LNCAP (cell line): ENCODE measurements around the gene BCORL1.

Experiments
- TF ChIP-seq, protein P1 (sequence below): fragments of 450-650 bp; IDR thresholded peaks from 2 replicates; pipeline ENCODE4 v1.5.1; 2017; ENCODE audit warnings: mild to moderate bottlenecking

Gene BCORL1

DNA sequence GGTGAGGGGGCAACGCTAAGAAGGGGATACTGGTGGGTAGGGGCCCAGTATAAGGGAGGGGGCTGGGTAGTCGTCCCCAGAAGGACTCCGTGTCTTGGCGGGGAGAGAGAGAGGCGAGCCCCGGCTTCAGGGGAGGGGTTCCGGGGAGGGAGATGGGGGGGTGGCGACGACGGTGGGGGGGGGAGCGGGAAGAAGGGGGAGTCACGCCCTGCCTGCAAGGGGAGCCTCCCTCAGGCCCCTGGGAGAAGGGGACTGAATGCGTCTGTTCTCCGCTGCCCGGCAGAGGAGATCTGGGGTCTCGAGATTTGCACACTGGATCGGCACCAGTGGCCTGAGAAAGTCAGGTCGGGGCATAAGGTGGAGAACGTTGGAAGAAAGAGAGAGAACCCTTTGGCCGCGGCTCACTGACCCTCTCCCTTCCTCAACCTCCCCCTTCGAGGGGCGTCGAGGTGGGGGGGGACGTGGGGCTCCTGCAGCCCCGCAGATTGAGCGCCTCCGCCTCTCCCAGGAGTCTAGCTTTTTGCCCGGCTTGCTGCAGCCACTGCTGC lies 609 bp upstream of the BCORL1 start:
- TF ChIP-seq, protein P1, sequence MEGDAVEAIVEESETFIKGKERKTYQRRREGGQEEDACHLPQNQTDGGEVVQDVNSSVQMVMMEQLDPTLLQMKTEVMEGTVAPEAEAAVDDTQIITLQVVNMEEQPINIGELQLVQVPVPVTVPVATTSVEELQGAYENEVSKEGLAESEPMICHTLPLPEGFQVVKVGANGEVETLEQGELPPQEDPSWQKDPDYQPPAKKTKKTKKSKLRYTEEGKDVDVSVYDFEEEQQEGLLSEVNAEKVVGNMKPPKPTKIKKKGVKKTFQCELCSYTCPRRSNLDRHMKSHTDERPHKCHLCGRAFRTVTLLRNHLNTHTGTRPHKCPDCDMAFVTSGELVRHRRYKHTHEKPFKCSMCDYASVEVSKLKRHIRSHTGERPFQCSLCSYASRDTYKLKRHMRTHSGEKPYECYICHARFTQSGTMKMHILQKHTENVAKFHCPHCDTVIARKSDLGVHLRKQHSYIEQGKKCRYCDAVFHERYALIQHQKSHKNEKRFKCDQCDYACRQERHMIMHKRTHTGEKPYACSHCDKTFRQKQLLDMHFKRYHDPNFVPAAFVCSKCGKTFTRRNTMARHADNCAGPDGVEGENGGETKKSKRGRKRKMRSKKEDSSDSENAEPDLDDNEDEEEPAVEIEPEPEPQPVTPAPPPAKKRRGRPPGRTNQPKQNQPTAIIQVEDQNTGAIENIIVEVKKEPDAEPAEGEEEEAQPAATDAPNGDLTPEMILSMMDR = no peak

DNA sequence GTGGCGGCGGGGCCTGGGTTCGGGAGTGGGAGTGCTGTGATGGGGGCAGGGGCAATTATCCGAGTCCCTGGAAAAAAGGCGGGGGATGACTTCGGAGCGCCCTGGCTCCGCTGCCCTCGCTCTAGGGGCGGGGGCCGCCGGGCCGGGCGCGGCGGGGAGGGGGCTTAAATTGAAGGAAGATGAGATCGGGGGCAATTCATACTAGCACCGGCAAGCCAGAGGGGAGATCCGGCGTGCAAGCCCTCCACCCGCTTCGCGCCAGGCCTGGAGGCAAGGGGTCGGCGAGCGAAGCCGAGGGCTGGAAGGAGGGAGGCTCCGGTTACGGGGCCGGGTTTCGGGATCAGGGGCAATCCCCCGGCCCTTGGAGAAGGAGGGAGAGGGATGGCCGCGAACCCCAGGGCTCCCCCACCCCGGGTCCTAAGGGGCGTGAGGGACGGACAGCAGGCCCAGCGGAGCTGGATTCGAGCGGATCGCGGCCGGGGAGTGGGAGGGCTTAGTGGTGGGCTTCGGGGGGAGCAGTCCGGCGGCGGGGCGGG lies 1.2 kb downstream of the BCORL1 start:
- TF ChIP-seq, protein P1 = no peak

DNA sequence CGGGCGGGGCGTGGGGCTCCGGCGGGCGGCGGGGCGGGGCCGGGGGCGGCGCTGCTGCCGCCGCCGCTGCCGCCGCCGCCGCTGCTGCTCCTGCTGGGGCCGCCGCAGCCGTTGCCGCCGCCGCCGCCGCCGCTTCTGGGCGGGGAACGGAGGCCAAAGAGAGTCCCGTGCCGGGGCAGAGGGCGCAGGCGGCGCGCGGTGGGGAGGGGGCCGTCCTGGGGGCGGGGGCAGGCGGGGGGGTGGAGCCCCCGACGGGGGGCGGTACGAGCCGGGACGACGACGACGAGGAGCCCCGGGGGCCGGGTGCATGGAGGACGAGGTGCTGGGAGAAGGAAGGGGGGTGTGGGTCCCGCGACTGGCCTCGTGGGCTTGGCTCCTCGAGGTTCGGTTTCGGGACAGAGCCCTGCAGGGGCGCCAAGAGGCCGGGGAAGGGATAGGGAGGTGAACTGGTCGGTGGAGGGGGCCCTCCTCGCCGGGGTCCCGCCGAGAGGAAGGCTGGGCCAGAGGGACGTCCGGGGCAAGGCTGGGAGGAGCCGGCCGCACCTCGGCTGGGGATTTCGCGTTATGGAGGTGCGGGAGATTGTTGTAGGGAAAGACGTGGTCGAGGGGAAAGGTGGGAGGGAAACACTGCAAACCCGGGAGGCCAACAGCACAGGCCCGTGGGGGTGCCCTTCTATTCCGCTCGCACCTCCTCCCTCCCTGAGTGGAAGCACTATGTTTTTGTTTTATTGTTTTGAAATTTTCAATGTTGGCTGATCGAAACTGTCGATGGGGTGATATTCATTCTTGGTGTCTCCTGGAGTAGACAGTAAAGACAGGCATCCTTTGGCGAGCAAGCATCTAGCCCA lies 1.9 kb downstream of the BCORL1 start:
- TF ChIP-seq, protein P1 = no peak

DNA sequence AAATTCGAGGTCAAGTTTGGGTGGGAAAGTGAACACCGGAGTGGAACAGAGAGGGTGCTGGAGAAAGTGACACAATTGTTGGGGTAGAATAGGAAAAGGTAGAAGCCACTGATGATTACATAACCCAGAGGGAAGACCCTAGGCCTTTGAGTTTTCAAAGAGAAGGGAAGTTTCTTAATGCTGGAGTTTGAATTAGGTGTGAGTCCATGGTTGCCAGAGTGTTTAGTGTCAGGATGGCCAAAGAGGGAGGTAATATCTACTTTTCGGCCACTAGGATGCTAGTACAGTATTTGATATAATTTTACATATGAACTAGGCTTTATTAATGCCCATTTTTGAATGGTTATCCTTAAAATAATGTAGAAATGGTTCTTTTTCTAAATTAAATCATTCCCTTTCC lies 5.4 kb downstream of the BCORL1 start:
- TF ChIP-seq, protein P1 = no peak

DNA sequence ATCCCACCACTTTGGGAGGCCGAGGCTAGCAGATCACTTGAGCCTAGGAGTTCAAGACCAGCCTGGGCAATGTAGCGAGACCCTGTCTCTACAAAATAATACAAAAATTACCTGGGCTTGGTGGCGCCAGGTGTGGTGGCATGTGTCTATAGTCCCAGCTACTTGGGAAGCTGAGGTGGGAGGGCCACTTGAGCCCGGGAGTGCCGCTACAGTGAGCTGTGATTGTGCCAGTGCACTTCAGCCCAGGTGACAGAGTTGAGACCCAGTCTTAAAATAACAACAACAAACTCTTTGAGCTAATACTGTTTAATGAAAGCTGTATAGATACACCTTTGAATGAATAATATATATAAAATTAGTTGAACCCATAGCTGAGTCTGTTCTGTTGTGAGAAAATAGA lies 9.7 kb downstream of the BCORL1 start:
- TF ChIP-seq, protein P1 = no peak

DNA sequence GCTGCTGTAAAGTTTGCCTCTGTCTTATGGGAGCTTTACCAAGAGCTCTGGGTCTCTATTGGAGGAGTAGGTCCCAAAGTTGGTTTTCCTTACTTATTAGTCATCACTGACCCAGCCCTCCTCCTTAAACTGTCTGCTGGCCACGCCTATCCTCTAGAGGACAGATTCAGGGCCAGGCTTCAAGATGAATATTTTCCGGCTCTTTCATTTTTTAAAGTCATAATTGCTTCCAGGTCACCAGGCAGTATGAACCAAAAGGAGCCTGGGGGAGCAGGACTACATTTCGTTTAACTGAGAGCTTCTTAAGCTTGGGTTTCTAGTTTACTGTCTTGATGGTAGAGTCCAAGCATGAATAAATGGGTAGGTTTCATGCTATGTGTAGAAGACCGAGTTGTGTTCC lies 13.7 kb downstream of the BCORL1 start:
- TF ChIP-seq, protein P1 = no peak

DNA sequence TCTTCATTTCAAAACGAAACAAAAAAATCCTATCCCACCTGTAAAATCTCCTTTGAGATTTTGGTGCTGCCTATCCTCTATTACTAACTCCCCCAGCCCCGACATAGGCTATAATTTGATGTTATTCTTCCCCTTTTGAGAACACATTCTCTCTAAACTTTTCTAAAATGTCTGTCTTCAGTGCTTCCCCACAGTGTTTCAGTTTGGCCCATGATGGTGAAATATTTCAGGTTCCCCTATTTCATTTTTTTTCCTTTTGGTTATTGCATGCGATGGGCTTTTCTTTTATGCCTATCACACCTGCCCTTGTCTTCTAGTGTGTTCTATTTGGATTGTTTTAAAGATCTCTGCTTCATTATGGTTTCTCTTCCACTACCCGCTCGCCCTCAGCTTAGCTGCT lies 14.7 kb downstream of the BCORL1 start:
- TF ChIP-seq, protein P1 = no peak
